HG02938 (cell line): ENCODE results near the gene FKBP1A.

ENCODE experiments used
- ATAC-seq: cut with Tn5 transposase; IDR thresholded peaks from one replicate; pipeline ENCODE4 v1.9.1; 2021; ENCODE audit warnings: mild to moderate bottlenecking, moderate library complexity; ENCODE audit not compliant: unreplicated experiment

Gene FKBP1A

GRCh38 chr20:1321654-1321939 lies 71.3 kb downstream of the FKBP1A start:
- no peak for ATAC-seq

- ATAC-seq = no peak
Measured at GRCh38 chr20:1320902-1321653, 71.8 kb downstream of the FKBP1A start.

GRCh38 chr20:1320016-1320415 lies 72.8 kb downstream of the FKBP1A start:
- ATAC-seq = no peak

- no peak for ATAC-seq
Measured at GRCh38 chr20:1319462-1319861, 73.4 kb downstream of the FKBP1A start.

GRCh38 chr20:1319051-1319450 lies 73.8 kb downstream of the FKBP1A start:
- no peak for ATAC-seq
